Urinary bladder (tissue), 4 donors: ENCODE results near the gene PEX3. TPM values are rescaled to one million over a fixed set of nuclear protein-coding genes. Genes with fewer than 3 reads are reported as not detected.
A peak's percentile ranks its signal among the peaks of the same experiment; 100 is the strongest.

ENCODE experiments used
- DNase-seq: peaks from one replicate; pipeline ENCODE4 v3.0.0-alpha.2; 2015; ENCODE audit errors: extremely low spot score
- H3K27ac ChIP-seq: one replicate; pipeline ENCODE4 v1.5.1; 2013; ENCODE audit warnings: low read depth, mild to moderate bottlenecking, moderate library complexity
- H3K36me3 ChIP-seq: one replicate; pipeline ENCODE4 v1.6.1; 2013; ENCODE audit warnings: mild to moderate bottlenecking, moderate library complexity; ENCODE audit not compliant: insufficient read depth
- H3K4me1 ChIP-seq: one replicate; pipeline ENCODE4 v1.6.1; 2013; ENCODE audit warnings: mild to moderate bottlenecking, moderate library complexity; ENCODE audit not compliant: insufficient read depth
- H3K4me3 ChIP-seq: one replicate; pipeline ENCODE4 v1.5.1; 2013; ENCODE audit warnings: low read depth, low read length
- WGBS: extraction: QIAGEN DNeasy Blood & Tissue Kit; methylation state at CpG from one replicate; pipeline ENCODE4 v1.1.7; 2013; 5-methylcytosine and 5-hydroxymethylcytosine counted together
- polyA plus RNA-seq: library from polyadenylated mRNA; stranded (reverse); fragments of 200-250 nt; gene quantifications from one replicate; pipeline ENCODE4 v1.2.3, GENCODE V29; 2013
- total RNA-seq: library from RNA; depleted of rRNA; stranded (reverse); fragments of >200 nt; gene quantifications from one replicate; pipeline ENCODE4 v1.2.3, GENCODE V29; 2014
- donor health status: healthy with polysubstance abuse.
- donor health status: healthy.

Gene PEX3
- total RNA-seq (32.5 TPM), polyA plus RNA-seq (14.8 TPM)

DNA sequence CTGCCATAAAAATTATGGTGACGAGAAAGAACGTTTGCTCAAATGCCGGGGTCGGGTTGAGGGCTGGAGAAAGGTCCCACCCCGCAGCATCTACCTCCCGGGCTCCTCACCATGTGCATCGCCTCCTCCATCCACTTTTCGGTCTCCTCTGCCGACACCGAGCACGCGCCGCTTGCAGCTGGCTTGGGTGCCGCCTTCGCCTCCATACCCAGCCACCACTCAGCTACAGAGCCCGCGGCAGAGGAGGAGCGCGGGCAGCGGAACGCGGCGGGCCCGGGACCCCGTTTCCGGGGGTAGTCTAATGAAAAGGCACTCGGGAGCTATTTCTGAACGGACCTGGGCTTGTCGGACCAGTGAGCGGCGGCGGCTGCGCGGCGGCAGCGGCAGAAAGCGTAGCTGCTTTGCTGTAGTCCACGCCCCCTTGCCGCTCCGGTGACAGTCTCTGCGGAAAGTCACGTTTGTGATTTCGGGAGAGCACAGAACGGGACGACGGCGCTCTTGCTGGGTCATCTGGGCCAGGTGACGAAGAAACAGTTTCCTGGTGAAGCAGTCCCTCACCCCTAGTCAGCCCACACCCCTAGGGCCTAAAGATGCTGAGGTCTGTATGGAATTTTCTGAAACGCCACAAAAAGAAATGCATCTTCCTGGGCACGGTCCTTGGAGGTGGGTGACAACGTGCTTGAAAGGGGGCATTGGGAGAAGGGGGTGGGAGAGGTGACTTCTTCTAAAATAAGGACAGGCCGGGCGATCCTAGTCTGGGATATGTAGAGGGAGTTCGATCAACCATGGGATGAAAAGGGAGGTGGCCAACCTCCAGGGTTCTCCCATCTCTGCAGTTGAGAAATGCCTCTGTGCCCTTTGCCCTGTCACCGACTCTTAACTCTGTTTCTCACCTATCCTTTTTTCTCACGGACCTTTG lies at the start of gene PEX3, which contains the start of gene ADAT2:
Gene PEX3, plus strand, starts transcription at position 353 of the 919 bp plus-strand sequence. Its CDS starts 238 bp downstream, at position 591.
Gene ADAT2, minus strand, starts transcription at position 243 of the 919 bp plus-strand sequence. Its CDS starts 37 bp downstream, at position 206.
- Histone ChIP-seq H3K27ac (peak within 1 kb of the TSS; percentile 53), H3K4me3 (peak within 1 kb of the TSS; percentile 62), H3K36me3 (peaks cover 4% of the 10 kb centered on the region), H3K4me1 (peaks cover 1% of the 10 kb centered on the region)
- DNase-seq, result peak; percentile 76
- WGBS, result under 1% methylated on average over 56 of the region's 56 CpGs

DNA sequence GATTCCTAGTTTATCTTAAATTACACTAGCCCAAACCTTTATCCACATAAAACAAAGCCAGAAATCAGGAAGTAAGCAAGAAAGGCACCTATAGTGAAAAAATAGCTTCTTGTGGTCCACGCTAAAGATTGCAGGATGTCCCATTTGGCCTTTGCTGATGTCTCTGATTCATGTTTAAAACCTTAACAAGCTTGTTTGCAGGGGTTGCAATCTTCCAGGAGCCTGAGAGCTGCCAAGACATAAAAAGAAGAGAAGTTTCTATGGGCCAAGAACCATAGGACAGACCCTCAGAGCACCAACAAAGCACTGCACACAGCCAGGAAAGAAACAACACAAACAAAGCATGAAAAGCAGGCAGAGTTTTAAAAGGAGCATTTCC lies 49.5 kb upstream of the PEX3 start:
- WGBS, result 56% methylated on average over 1 of the region's 1 CpG
- no peaks in the 10 kb centered on the region for H3K36me3 ChIP-seq
- no peak overlapping the region for H3K27ac ChIP-seq
- H3K4me3 ChIP-seq, result no peak overlapping the region
- H3K4me1 ChIP-seq, result no peaks in the 10 kb centered on the region
- DNase-seq, result no peak

DNA sequence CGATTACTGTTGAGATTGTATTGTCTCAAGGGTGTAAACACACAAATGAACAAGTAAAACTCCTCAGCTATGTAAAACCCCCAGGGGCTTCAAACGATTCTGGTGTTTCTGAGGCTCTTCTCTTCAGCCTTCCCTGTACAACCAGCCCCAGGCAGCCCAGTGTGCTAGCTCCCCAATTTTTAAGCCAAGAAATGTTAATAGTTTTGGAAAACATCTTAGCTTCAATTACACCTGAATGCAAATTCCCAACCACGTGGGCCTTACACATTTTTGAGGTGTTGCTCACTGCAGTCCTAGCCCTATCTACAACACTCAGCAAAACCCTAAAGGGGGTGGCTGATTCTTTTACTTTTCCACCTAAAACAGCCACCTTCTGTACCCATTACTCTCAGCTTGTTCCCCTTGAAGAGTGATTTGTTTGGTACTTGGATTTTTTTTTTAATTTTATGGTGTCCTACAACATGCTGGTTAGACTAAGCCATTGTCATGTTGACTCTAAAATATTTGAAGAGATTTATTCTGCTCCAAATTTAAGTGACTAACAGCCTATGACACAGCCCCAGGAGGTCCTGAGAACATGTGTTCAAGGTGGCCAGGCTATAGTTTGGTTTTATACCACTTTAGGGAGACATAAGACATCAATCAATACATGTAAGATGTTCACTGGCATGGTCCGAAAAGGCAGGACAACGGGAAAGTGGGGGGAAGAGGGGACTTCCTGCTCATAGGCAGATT lies 48.8 kb upstream of the PEX3 start:
- Histone ChIP-seq H3K36me3 (no peaks in the 10 kb centered on the region), H3K4me3 (no peak overlapping the region), H3K27ac (no peak overlapping the region), H3K4me1 (no peaks in the 10 kb centered on the region)
- DNase-seq, result no peak
- 86% methylated on average over 5 of the region's 5 CpGs for WGBS

DNA sequence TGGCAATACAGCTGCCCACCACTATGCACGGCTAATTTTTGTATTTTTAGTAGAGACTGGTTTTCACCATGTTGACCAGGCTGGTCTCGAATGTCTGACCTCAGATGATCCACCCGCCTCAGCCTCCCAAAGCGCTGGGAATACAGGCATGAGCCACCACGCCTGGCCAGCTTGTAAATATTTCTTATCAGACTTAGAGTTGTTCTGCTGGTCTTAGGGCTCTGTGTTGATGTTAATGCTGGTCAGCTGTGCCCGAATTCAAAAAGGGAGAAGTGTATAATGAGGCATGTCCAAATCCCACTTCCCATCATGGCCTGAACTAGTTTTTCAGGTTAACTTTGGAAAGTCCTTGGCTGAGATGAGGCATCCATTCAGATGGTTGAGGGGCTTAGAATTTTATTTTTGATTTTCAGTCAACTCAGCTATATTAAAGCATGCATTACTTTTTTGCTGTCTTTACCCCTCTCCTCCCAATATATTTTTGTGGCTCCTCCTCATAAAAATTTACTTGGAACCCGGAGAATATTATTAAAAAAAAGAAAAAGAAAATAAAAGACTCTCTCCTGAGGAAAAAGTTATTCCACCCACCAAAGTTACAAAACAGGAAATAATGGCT lies 47.8 kb upstream of the PEX3 start:
- Histone ChIP-seq H3K4me3 (no peak overlapping the region), H3K27ac (no peak overlapping the region), H3K4me1 (no peaks in the 10 kb centered on the region), H3K36me3 (no peaks in the 10 kb centered on the region)
- 86% methylated on average over 7 of the region's 7 CpGs for WGBS
- DNase-seq, result no peak

- H3K27ac ChIP-seq, result no peak overlapping the region
- H3K36me3 ChIP-seq, result no peaks in the 10 kb centered on the region
- no peak overlapping the region for H3K4me3 ChIP-seq
- 82% methylated on average over 9 of the region's 9 CpGs for WGBS
- DNase-seq, result no peak
- H3K4me1 ChIP-seq, result no peaks in the 10 kb centered on the region
Measured at GRCh38 chr6:143405373-143406154, 45.0 kb upstream of the PEX3 start.

DNA sequence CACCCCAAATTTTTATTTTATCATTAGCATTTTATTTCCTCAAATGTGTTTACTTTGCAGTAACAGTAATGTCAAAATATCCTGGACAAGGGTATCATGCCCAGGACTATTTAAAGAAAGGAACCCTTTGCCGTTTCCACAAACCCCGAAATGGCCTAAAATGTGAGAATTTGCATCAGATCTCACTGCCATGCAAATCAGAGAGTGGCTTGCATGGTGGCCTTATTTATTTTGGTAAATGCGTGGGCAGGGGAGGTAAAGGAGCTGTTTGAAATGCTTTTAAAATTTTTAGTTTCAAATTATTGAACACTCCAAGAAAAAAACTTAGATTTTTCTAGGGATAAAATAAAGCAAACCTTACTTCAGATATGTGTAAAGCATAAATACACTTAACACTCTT lies 43.9 kb upstream of the PEX3 start:
- Histone ChIP-seq H3K36me3 (no peaks in the 10 kb centered on the region), H3K4me1 (no peaks in the 10 kb centered on the region), H3K27ac (no peak overlapping the region), H3K4me3 (no peak overlapping the region)
- 94% methylated on average over 3 of the region's 3 CpGs for WGBS
- DNase-seq, result no peak

GRCh38 chr6:143408151-143408786 lies 42.3 kb upstream of the PEX3 start:
- Histone ChIP-seq H3K4me3 (no peak overlapping the region), H3K4me1 (no peaks in the 10 kb centered on the region), H3K36me3 (no peaks in the 10 kb centered on the region), H3K27ac (no peak overlapping the region)
- no peak for DNase-seq

DNA sequence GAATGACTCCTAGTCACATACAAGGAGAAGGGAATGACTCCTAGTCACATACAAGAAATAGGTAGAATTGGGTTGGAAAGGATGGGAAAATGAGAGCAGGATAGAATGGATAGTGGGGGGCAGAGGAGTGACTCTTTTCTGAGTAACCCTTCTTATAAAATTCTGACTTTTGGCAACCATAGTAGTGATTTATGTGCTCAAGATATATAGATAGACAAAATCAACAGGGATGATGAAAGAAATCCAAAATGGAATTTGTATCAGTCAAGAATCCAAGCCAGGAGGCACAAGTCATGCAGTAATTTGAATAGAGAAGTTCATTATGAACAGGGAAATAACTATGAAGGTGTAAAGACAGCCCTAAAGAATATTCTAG lies 41.8 kb upstream of the PEX3 start:
- DNase-seq, result no peak
- Histone ChIP-seq H3K36me3 (no peaks in the 10 kb centered on the region), H3K27ac (no peak overlapping the region), H3K4me1 (no peaks in the 10 kb centered on the region), H3K4me3 (no peak overlapping the region)

GRCh38 chr6:143410859-143411270 lies 39.7 kb upstream of the PEX3 start:
- no peaks in the 10 kb centered on the region for H3K4me1 ChIP-seq
- DNase-seq, result no peak
- no peak overlapping the region for H3K4me3 ChIP-seq
- WGBS, result 54% methylated on average over 1 of the region's 1 CpG
- no peaks in the 10 kb centered on the region for H3K36me3 ChIP-seq
- H3K27ac ChIP-seq, result no peak overlapping the region

GRCh38 chr6:143414769-143415168 lies 35.8 kb upstream of the PEX3 start:
- DNase-seq, result no peak
- Histone ChIP-seq H3K27ac (no peak overlapping the region), H3K4me1 (no peaks in the 10 kb centered on the region), H3K4me3 (no peak overlapping the region), H3K36me3 (no peaks in the 10 kb centered on the region)
- 91% methylated on average over 3 of the region's 3 CpGs for WGBS

GRCh38 chr6:143419526-143419925 lies 31.1 kb upstream of the PEX3 start:
- H3K4me3 ChIP-seq, result no peak overlapping the region
- H3K4me1 ChIP-seq, result no peaks in the 10 kb centered on the region
- H3K27ac ChIP-seq, result no peak overlapping the region
- WGBS, result 78% methylated on average over 6 of the region's 6 CpGs
- H3K36me3 ChIP-seq, result no peaks in the 10 kb centered on the region
- DNase-seq, result no peak

GRCh38 chr6:143426026-143426425 lies 24.6 kb upstream of the PEX3 start:
- Histone ChIP-seq H3K36me3 (no peaks in the 10 kb centered on the region), H3K27ac (no peak overlapping the region), H3K4me3 (no peak overlapping the region), H3K4me1 (no peaks in the 10 kb centered on the region)
- DNase-seq, result no peak
- 78% methylated on average over 2 of the region's 2 CpGs for WGBS
